K562 (cell line): Measurements from ENCODE around the gene LRRC74B. TPM values are rescaled to one million over a fixed set of nuclear protein-coding genes. Genes with fewer than 3 reads are reported as not detected.

ENCODE experiments used
- ASH1L ChIP-seq: fragments of 450-650 bp; IDR thresholded peaks from 2 replicates; pipeline ENCODE4 v1.6.1; 2018; ENCODE audit warnings: borderline replicate concordance, mild to moderate bottlenecking, low read depth; ENCODE audit not compliant: partially characterized antibody
- COPS2 ChIP-seq: fragments of 450-650 bp; conservative IDR thresholded peaks from 2 replicates; pipeline ENCODE4 v1.6.1; 2016; ENCODE audit warnings: mild to moderate bottlenecking, moderate library complexity
- DLX4 ChIP-seq: fragments of 250-450 bp; sonication (Bioruptor Pico); IDR thresholded peaks from 2 replicates; pipeline ENCODE4 v1.6.1; 2021; ENCODE audit warnings: mild to moderate bottlenecking
- E2F5 ChIP-seq: sonication (generic); formaldehyde crosslinking; IDR thresholded peaks from 2 replicates; pipeline ENCODE4 v1.8.0; 2022; ENCODE audit warnings: mild to moderate bottlenecking, missing genetic modification reagents
- ETS2 ChIP-seq: IDR thresholded peaks from 2 replicates; pipeline ENCODE4 v1.6.1; 2016; ENCODE audit warnings: borderline replicate concordance, missing genetic modification characterization, mild to moderate bottlenecking, moderate library complexity, missing compliant biosample characterization; ENCODE audit not compliant: poor library complexity, severe bottlenecking
- GABPB2 ChIP-seq: fragments of 250-450 bp; sonication (Bioruptor Pico); conservative IDR thresholded peaks from 2 replicates; pipeline ENCODE4 v1.5.1; 2021; ENCODE audit warnings: mild to moderate bottlenecking
- LCOR ChIP-seq: sonication (generic); formaldehyde crosslinking; IDR thresholded peaks from 2 replicates; pipeline ENCODE4 v1.8.0; 2022; ENCODE audit warnings: mild to moderate bottlenecking, missing genetic modification reagents
- MLX ChIP-seq, 2 experiments: fragments of 450-650 bp in 1 of 2; sonication (generic) in 1 of 2; formaldehyde crosslinking; conservative IDR thresholded peaks; 2 replicates each; pipeline versions ENCODE4 v1.4.0 to v1.8.1; 2020 to 2022; ENCODE audit warnings: mild to moderate bottlenecking in 1 of 2, missing genetic modification reagents in 1 of 2
- NFYB ChIP-seq: IDR thresholded peaks from 2 replicates; pipeline ENCODE4 v1.6.1; 2011; ENCODE audit warnings: mild to moderate bottlenecking, moderate library complexity; ENCODE audit not compliant: insufficient read length; ENCODE audit errors: extremely low read depth
- PHB2 ChIP-seq: fragments of 450-650 bp; IDR thresholded peaks from 2 replicates; pipeline ENCODE4 v1.6.1; 2017; ENCODE audit warnings: low read depth
- PRPF4 ChIP-seq: fragments of 200-400 bp; formaldehyde crosslinking; IDR thresholded peaks from one replicate; pipeline ENCODE4 v1.6.1; 2017; ENCODE audit warnings: low read length, low read depth, mild to moderate bottlenecking; ENCODE audit not compliant: insufficient read depth, poor library complexity, severe bottlenecking
- RHOXF2B ChIP-seq: fragments of 250-450 bp; sonication (Bioruptor Pico); conservative IDR thresholded peaks from 2 replicates; pipeline ENCODE4 v1.5.1; 2021
- TEAD1 ChIP-seq, 2 experiments: fragments of 450-650 bp in 1 of 2; sonication (generic) in 1 of 2; formaldehyde crosslinking; IDR thresholded peaks; 2 replicates each; pipeline versions ENCODE4 v1.4.0 to v1.8.0; 2020 to 2022; ENCODE audit warnings: mild to moderate bottlenecking in 2 of 2, missing genetic modification reagents in 1 of 2
- XRCC3 ChIP-seq: fragments of 450-650 bp; IDR thresholded peaks from 2 replicates; pipeline ENCODE4 v1.6.1; 2017; ENCODE audit warnings: mild to moderate bottlenecking, moderate library complexity
- ZNF143 ChIP-seq: sonication (generic); formaldehyde crosslinking; IDR thresholded peaks from 2 replicates; pipeline ENCODE4 v1.9.0; 2022; ENCODE audit warnings: mild to moderate bottlenecking, missing genetic modification reagents
- ZNF232 ChIP-seq: sonication (generic); formaldehyde crosslinking; IDR thresholded peaks from 2 replicates; pipeline ENCODE4 v1.8.0; 2022; ENCODE audit warnings: mild to moderate bottlenecking, missing genetic modification reagents
- ZNF561 ChIP-seq: fragments of 450-650 bp; formaldehyde crosslinking; conservative IDR thresholded peaks from 2 replicates; pipeline ENCODE4 v1.4.0; 2020; ENCODE audit warnings: mild to moderate bottlenecking, moderate library complexity
- ZNF780A ChIP-seq: fragments of 250-450 bp; sonication (Bioruptor Pico); IDR thresholded peaks from 2 replicates; pipeline ENCODE4 v1.5.0; 2021; ENCODE audit warnings: mild to moderate bottlenecking
- polyA plus RNA-seq, 8 experiments: library from polyadenylated mRNA; depleted of rRNA in 4 of 8; stranded (reverse) in 5 of 8; unstranded in 3 of 8; fragments of >200 nt; fragmentation: Nextera tagmentation in 2 of 8; fragmentation: Illumina TruSeq in 1 of 8; extraction: Ambion mirVana in 2 of 8; extraction: Trizol in 1 of 8; gene quantifications; 2 replicates each; pipeline versions ENCODE4 v1.2.1 to v1.2.3, GENCODE V29; 2011 to 2014; ENCODE audit warnings: inconsistent platforms in 1 of 8, missing spikeins in 1 of 8
- total RNA-seq, 7 experiments: library from RNA; depleted of rRNA in 6 of 7; stranded (reverse); fragments of >200 nt in 6 of 7; fragmentation: Illumina TruSeq in 2 of 7; extraction: Trizol in 2 of 7; gene quantifications; 2 replicates each; pipeline versions ENCODE4 v1.2.1 to v1.2.3, GENCODE V29; 2011 to 2021; ENCODE audit warnings: low replicate concordance in 1 of 7
- TF ChIP-seq, protein P1 (sequence below): fragments of 250-450 bp; sonication (Bioruptor Pico); IDR thresholded peaks from 2 replicates; pipeline ENCODE4 v1.5.0; 2021
- TF ChIP-seq, protein P2 (sequence below): sonication (generic); formaldehyde crosslinking; IDR thresholded peaks from 2 replicates; pipeline ENCODE4 v1.8.0; 2022; ENCODE audit warnings: mild to moderate bottlenecking, missing genetic modification reagents

The LRRC74B gene
- total and polyA plus RNA-seq, 9 of the 15 experiments (the other 6 are each of a cell fraction or from before 2014, with no cell fraction given) = not detected

GRCh38 chr22:21100149-21101032 is 54.6 kb downstream of the LRRC74B start (continued):
- TF ChIP-seq MLX (CRISPR knock-in tag; conservative IDR thresholded peaks at IDR 0.05) = peak in 1 of 2 experiments; percentile 26; a peak in 1 of 4 replicates
- TF ChIP-seq DLX4 = 0 out of 2 replicates have a peak, but pooled peaks have one; percentile 44
- TF ChIP-seq GABPB2 (CRISPR knock-in tag) = 0 out of 2 replicates have a peak, but pooled peaks have one; percentile 54
- peak; percentile 32 for TF ChIP-seq NFYB
- TF ChIP-seq, protein P1, sequence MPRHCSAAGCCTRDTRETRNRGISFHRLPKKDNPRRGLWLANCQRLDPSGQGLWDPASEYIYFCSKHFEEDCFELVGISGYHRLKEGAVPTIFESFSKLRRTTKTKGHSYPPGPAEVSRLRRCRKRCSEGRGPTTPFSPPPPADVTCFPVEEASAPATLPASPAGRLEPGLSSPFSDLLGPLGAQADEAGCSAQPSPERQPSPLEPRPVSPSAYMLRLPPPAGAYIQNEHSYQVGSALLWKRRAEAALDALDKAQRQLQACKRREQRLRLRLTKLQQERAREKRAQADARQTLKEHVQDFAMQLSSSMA (CRISPR knock-in tag) = peak; percentile 32; the same call in 1 of the 2 replicates
- no peak for TF ChIP-seq PHB2
- no peak for TF ChIP-seq E2F5 (CRISPR knock-in tag)
- TF ChIP-seq RHOXF2B (CRISPR knock-in tag) = 0 out of 2 replicates have a peak, but pooled peaks have one; percentile 62
- TF ChIP-seq ZNF232 (CRISPR knock-in tag) = no peak
- TF ChIP-seq, protein P2, sequence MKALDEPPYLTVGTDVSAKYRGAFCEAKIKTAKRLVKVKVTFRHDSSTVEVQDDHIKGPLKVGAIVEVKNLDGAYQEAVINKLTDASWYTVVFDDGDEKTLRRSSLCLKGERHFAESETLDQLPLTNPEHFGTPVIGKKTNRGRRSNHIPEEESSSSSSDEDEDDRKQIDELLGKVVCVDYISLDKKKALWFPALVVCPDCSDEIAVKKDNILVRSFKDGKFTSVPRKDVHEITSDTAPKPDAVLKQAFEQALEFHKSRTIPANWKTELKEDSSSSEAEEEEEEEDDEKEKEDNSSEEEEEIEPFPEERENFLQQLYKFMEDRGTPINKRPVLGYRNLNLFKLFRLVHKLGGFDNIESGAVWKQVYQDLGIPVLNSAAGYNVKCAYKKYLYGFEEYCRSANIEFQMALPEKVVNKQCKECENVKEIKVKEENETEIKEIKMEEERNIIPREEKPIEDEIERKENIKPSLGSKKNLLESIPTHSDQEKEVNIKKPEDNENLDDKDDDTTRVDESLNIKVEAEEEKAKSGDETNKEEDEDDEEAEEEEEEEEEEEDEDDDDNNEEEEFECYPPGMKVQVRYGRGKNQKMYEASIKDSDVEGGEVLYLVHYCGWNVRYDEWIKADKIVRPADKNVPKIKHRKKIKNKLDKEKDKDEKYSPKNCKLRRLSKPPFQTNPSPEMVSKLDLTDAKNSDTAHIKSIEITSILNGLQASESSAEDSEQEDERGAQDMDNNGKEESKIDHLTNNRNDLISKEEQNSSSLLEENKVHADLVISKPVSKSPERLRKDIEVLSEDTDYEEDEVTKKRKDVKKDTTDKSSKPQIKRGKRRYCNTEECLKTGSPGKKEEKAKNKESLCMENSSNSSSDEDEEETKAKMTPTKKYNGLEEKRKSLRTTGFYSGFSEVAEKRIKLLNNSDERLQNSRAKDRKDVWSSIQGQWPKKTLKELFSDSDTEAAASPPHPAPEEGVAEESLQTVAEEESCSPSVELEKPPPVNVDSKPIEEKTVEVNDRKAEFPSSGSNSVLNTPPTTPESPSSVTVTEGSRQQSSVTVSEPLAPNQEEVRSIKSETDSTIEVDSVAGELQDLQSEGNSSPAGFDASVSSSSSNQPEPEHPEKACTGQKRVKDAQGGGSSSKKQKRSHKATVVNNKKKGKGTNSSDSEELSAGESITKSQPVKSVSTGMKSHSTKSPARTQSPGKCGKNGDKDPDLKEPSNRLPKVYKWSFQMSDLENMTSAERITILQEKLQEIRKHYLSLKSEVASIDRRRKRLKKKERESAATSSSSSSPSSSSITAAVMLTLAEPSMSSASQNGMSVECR (CRISPR knock-in tag) = peak; percentile 64
- TF ChIP-seq ETS2 (tag) = peak; percentile 28
- TF ChIP-seq PRPF4 = no peak
- TF ChIP-seq COPS2 = no peak
- no peak for TF ChIP-seq ASH1L
- no peak for TF ChIP-seq ZNF780A (CRISPR knock-in tag)
- TF ChIP-seq LCOR (CRISPR knock-in tag) = no peak
- peak in 1 of 2 experiments; percentile 72; a peak in 1 of 4 replicates for TF ChIP-seq TEAD1 (CRISPR knock-in tag; IDR thresholded peaks at IDR 0.05)
- TF ChIP-seq ZNF561 (CRISPR knock-in tag) = peak; percentile 58; the same call in 1 of the 2 replicates
- TF ChIP-seq XRCC3 = no peak
- peak; percentile 54; the same call in 1 of the 2 replicates for TF ChIP-seq ZNF143 (CRISPR knock-in tag)
